Activated T-cell treated with anti-CD3 and anti-CD28 coated beads, Interleukin-2, amount 50 U/mL, for 48 hours (primary cell): ENCODE measurements around the gene HOXA6.
A peak's percentile ranks its signal among the peaks of the same experiment; 100 is the strongest.

Experiments
- DNase-seq, 2 experiments: peaks; one replicate each; pipeline ENCODE4 v3.0.0-alpha.2; 2020

HOXA6 gene

GRCh38 chr7:27161214-27161720 lies 13.7 kb upstream of the HOXA6 start:
- no peak for DNase-seq

- peak; percentile 87 to 89 for DNase-seq
Measured at GRCh38 chr7:27160546-27161213, 13.1 kb upstream of the HOXA6 start.

GRCh38 chr7:27160145-27160545 lies 12.6 kb upstream of the HOXA6 start:
- DNase-seq, result peak; percentile 45 to 46

- peak; percentile 23 to 25 for DNase-seq
Measured at GRCh38 chr7:27159266-27160144, 11.9 kb upstream of the HOXA6 start.

- peak; percentile 26 to 28 for DNase-seq
Measured at GRCh38 chr7:27158436-27159265, 11.1 kb upstream of the HOXA6 start.

GRCh38 chr7:27157702-27158431 lies 10.3 kb upstream of the HOXA6 start:
- DNase-seq, result peak in 1 of 2 experiments; percentile 28

- DNase-seq, result peak; percentile 32 to 33
Measured at GRCh38 chr7:27156916-27157701, 9.5 kb upstream of the HOXA6 start.

- DNase-seq, result peak; percentile 40 to 41
Measured at GRCh38 chr7:27156508-27156898, 8.9 kb upstream of the HOXA6 start, which contains the start of gene HOXA7. HOXA7 (minus strand) TSS chr7:27156675; CDS start chr7:27156545, 130 bp downstream.

GRCh38 chr7:27155816-27156507 lies 8.4 kb upstream of the HOXA6 start:
- DNase-seq, result peak; percentile 45 to 54

GRCh38 chr7:27154901-27155815 lies 7.6 kb upstream of the HOXA6 start:
- DNase-seq, result peak; percentile 60 to 63

- peak; percentile 15 to 18 for DNase-seq
Measured at GRCh38 chr7:27154369-27154768, 6.8 kb upstream of the HOXA6 start.

- DNase-seq, result peak in 1 of 2 experiments; percentile 11
Measured at GRCh38 chr7:27153526-27153925, 6.0 kb upstream of the HOXA6 start.

- peak in 1 of 2 experiments; percentile 14 for DNase-seq
Measured at GRCh38 chr7:27152816-27153442, 5.4 kb upstream of the HOXA6 start.

- DNase-seq, result peak; percentile 24 to 37
Measured at GRCh38 chr7:27151931-27152815, 4.6 kb upstream of the HOXA6 start, which contains the start of gene HOXA3. HOXA3 (minus strand) TSS chr7:27152583; CDS start chr7:27110640, 41,943 bp downstream.

GRCh38 chr7:27151341-27151930 lies 3.9 kb upstream of the HOXA6 start:
- peak in 1 of 2 experiments; percentile 31 for DNase-seq

- DNase-seq, result peak; percentile 73 to 81
Measured at GRCh38 chr7:27150568-27151340, 3.2 kb upstream of the HOXA6 start.
